ENCODE results near the gene AATK. TPM values are rescaled to one million over a fixed set of nuclear protein-coding genes. Genes with fewer than 3 reads are reported as not detected.

The AATK gene
- total RNA-seq, 2 donors from 2014 or later: 1.2 to 2.4 TPM

Other genes with a start within 250 kb of the AATK start
- gene CHMP6, start 174.4 kb downstream of the AATK start, total RNA-seq: 10 to 100 TPM; 17.2 to 19.8 TPM
- 1 to 10 TPM; 4.6 to 4.8 TPM for gene BAIAP2, start 131.1 kb downstream of the AATK start, total RNA-seq
- gene PVALEF, start 714 bp downstream of the AATK start, total RNA-seq: not detected
- gene CEP131, start 56.7 kb upstream of the AATK start, total RNA-seq: 10 to 100 TPM in 1 of 2 donors, 1 to 10 TPM in 1; 8.4 to 10.4 TPM
- gene TEPSIN, start 72.8 kb upstream of the AATK start, total RNA-seq: 10 to 100 TPM; 26.3 to 35.0 TPM
- 10 to 100 TPM; 33.4 to 68.0 TPM for gene NDUFAF8, start 73.1 kb upstream of the AATK start, total RNA-seq
- gene SLC38A10, start 129.1 kb upstream of the AATK start, total RNA-seq: 10 to 100 TPM; 58.4 to 71.2 TPM
- gene BAHCC1, start 229.2 kb upstream of the AATK start, total RNA-seq: under 1 TPM in 1 of 2 donors, not detected in 1; 0.26 TPM

Data from activated T-helper 17 cell treated with anti-CD3 and anti-CD28 coated beads, Interleukin-2, amount 50 U/mL, for 72 hours (primary cell).